NCI-H2196 (cell line): Measurements from ENCODE around the gene DST.

Experiments
- DNase-seq: peaks from one replicate; lab custom pipeline; 2025; ENCODE audit not compliant: unreplicated experiment; lab: John Stamatoyannopoulos, UW

DST gene

GRCh38 chr6:56488281-56488680 is 154.4 kb downstream of the DST start:
- no peak for DNase-seq

GRCh38 chr6:56486681-56487080 is 156.0 kb downstream of the DST start:
- DNase-seq = no peak

- DNase-seq = no peak
Observed at GRCh38 chr6:56484669-56485068, 158.0 kb downstream of the DST start.

GRCh38 chr6:56483929-56484328 is 158.8 kb downstream of the DST start:
- DNase-seq = no peak

GRCh38 chr6:56482525-56482924 is 160.2 kb downstream of the DST start:
- no peak for DNase-seq

- DNase-seq = no peak
Observed at GRCh38 chr6:56481957-56482356, 160.7 kb downstream of the DST start.

GRCh38 chr6:56480654-56481337 is 161.9 kb downstream of the DST start:
- DNase-seq = no peak

GRCh38 chr6:56480246-56480645 is 162.4 kb downstream of the DST start:
- no peak for DNase-seq

GRCh38 chr6:56479381-56479780 is 163.3 kb downstream of the DST start:
- DNase-seq = no peak

GRCh38 chr6:56478202-56478601 is 164.5 kb downstream of the DST start:
- no peak for DNase-seq

- no peak for DNase-seq
Observed at GRCh38 chr6:56477241-56477640, 165.4 kb downstream of the DST start.

GRCh38 chr6:56475736-56476457 is 166.8 kb downstream of the DST start:
- peak; percentile 30 for DNase-seq

- DNase-seq = no peak
Observed at GRCh38 chr6:56474532-56474931, 168.2 kb downstream of the DST start.

GRCh38 chr6:56463443-56463842 is 179.2 kb downstream of the DST start:
- DNase-seq = no peak

- no peak for DNase-seq
Observed at GRCh38 chr6:56459030-56459805, 183.5 kb downstream of the DST start.

- no peak for DNase-seq
Observed at GRCh38 chr6:56458324-56458884, 184.3 kb downstream of the DST start.

GRCh38 chr6:56456785-56457184 is 185.9 kb downstream of the DST start:
- DNase-seq = no peak

- peak; percentile 23 for DNase-seq
Observed at GRCh38 chr6:56450882-56451739, 191.6 kb downstream of the DST start.

- DNase-seq = no peak
Observed at GRCh38 chr6:56450376-56450775, 192.3 kb downstream of the DST start.

GRCh38 chr6:56448046-56448445 is 194.6 kb downstream of the DST start:
- DNase-seq = no peak

- DNase-seq = no peak
Observed at GRCh38 chr6:56445818-56446217, 196.9 kb downstream of the DST start.
